T-helper 1 cell treated with Interleukin-12 subunit alpha and Interleukin-12 subunit beta and Interleukin-4 antibody, amounts not matched to agents 30 μg/mL and 1 μg/mL, for 36 hours (primary cell): Measurements from ENCODE around the gene ANGPTL2.

Source experiments
- H3K27ac Mint-ChIP-seq: one replicate; pipeline ENCODE4 v1.8.0; 2021; ENCODE audit warnings: mild to moderate bottlenecking, mixed read lengths
- H3K27me3 Mint-ChIP-seq: one replicate; pipeline ENCODE4 v1.8.0; 2021; ENCODE audit warnings: low read depth, mixed read lengths
- H3K36me3 Mint-ChIP-seq: one replicate; pipeline ENCODE4 v1.8.0; 2021; ENCODE audit warnings: low read depth, mixed read lengths
- H3K4me1 Mint-ChIP-seq: one replicate; pipeline ENCODE4 v1.8.0; 2021; ENCODE audit warnings: low read depth, mixed read lengths
- H3K4me3 Mint-ChIP-seq: one replicate; pipeline ENCODE4 v1.8.0; 2021; ENCODE audit warnings: mild to moderate bottlenecking, moderate library complexity, mixed read lengths
- H3K9me3 Mint-ChIP-seq: one replicate; pipeline ENCODE4 v1.8.0; 2021; ENCODE audit warnings: mixed read lengths

Gene ANGPTL2

DNA sequence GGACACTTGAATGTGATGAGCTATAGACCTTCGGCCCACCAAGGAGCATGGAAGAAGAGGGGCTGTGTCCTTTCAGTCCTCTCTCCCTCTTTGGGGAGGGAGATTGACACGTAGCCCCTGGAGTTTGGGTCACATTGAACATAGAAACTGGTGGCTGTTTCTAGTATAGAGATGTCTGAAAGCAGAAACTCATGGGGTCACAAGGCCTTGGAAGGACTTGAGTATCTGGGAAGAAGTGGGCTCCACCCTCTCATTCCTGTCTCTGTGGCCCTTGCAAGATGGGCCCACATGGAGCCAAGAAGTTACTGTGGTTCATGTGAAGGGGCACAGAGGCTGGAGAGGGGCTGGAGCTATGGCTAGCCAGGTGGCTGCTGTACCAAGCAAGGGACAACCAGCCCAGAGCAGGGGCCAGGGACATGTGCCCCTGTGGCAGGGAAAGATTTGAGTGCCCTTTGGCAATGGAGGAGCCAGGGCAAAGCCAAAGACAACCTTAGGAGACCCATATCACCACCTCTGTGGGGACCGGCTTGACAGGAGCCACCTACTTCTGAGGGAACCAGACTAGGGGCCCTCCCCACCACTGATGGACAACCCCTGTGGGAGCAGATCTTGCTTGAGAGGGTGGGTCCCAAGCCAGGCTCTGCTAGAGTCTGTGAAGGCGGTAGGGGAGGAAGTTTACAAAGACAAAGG lies 12.8 kb upstream of the ANGPTL2 start:
- Mint-ChIP-seq H3K27ac (no peak overlapping the region), H3K4me3 (no peak overlapping the region), H3K4me1 (no peaks in the 10 kb centered on the region), H3K27me3 (peaks cover 24% of the 10 kb centered on the region), H3K9me3 (no peaks in the 10 kb centered on the region), H3K36me3 (no peaks in the 10 kb centered on the region)

DNA sequence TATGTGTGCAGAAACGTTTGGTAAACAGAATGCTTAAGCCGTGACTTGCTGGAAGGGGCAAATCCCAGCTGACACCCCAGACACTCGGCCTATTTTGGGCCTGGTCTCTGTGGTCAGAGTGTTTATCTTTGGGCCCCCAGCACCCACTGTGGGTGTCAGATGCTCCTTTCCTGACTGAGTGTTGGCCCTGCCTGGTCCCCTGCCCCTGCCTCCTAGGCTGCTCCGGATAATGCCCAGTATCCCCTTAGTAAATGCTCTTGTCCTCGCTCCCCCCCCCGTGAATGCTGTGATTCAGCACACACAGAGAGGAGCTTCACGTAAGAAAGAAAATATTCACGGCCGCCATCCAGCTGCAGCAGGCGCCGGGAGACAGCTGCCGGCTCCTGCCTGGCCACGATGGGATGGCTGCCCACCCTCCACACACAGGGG lies 11.3 kb upstream of the ANGPTL2 start:
- Mint-ChIP-seq H3K4me1 (no peaks in the 10 kb centered on the region), H3K27ac (no peak overlapping the region), H3K36me3 (no peaks in the 10 kb centered on the region), H3K27me3 (peaks cover 24% of the 10 kb centered on the region), H3K9me3 (no peaks in the 10 kb centered on the region), H3K4me3 (no peak overlapping the region)

DNA sequence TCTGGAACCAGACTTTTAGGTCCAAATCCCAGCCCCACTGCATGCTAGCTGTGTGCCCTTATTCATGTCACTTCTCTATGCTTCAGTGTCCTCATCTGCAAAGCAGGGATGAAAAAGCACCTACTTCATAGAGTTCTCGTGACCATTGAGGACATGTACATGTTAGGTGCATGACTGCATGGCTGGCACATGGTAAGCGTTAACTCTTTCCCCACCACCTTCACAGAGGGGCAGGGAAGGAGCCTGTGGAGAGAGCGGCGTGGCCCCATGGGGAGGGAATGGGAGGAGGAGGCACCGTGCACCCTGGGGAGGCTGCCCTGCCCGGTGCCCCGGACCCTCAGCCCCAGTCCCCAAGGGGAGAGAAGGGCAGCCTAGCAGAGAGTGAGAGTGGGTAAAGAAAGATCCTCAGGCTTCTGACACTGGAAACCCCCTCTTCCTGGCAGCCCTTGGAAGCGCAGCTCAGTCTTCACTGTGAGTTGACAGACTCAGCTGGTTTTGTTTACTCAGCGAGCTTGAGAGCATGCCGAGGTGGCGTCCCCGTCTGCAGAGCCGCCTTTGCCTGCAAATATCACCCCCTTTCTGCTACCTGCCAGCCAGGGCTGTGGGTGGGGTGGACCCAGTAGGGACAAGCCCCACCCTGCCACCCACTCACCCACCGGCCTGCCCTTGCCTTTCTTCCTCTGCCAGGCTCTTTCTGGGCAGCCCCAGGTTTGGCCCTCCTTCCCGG lies 10.6 kb upstream of the ANGPTL2 start:
- Mint-ChIP-seq H3K9me3 (no peaks in the 10 kb centered on the region), H3K4me3 (no peak overlapping the region), H3K4me1 (no peaks in the 10 kb centered on the region), H3K36me3 (no peaks in the 10 kb centered on the region), H3K27ac (no peak overlapping the region), H3K27me3 (peaks cover 23% of the 10 kb centered on the region)

GRCh38 chr9:127132375-127132774 lies 9.9 kb upstream of the ANGPTL2 start:
- Mint-ChIP-seq H3K4me1 (peaks cover 1% of the 10 kb centered on the region), H3K27ac (no peak overlapping the region), H3K4me3 (no peak overlapping the region), H3K27me3 (peaks cover 22% of the 10 kb centered on the region), H3K36me3 (peaks cover 1% of the 10 kb centered on the region), H3K9me3 (no peaks in the 10 kb centered on the region)

- Mint-ChIP-seq H3K27ac (no peak overlapping the region), H3K9me3 (no peaks in the 10 kb centered on the region), H3K36me3 (peaks cover 2% of the 10 kb centered on the region), H3K27me3 (peaks cover 26% of the 10 kb centered on the region), H3K4me1 (peaks cover 2% of the 10 kb centered on the region), H3K4me3 (no peak overlapping the region)
These were observed 9.4 kb upstream of the ANGPTL2 start for GRCh38 chr9:127131871-127132270.

DNA sequence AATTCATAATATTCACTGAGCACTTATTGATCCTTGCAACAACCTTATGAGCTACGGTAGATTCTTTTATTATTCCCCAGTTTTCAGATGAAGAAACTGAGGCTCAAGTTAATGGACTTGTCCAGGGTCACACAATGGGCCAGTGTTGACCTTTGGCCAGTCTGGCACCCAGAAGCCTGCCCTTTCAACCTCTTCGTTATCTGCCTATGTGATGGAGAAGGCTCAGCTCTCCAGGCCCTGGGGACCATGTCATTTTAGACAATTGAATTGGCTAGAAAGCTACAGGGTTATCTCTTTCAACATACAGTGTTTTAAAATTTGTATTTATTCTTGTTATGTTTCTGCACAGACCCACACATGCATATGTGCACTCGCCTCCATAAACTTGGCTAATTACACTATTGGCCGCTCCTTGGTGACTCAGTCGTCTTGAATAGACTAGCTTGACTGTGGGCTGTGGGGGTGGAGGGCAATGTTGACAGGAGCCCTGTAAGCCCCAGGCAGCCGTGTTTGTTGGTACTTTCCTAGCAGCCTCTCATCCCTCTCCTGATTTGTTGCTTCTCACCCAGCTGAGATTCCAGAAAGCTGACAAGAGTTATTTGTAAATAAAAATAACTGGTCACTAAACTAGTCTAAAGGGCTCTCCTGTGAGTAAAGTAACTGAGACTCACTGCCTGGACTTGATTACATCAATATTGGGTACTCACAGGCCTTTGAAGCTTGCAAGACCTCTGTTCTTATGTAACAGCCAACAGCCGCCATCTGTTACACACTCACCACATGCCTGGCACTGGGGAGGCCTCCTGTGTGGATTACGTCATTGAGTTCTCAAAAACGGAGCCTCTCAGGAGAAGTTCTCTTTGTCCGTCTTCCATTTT lies 8.5 kb upstream of the ANGPTL2 start:
- no peak overlapping the region for H3K4me3 Mint-ChIP-seq
- H3K27ac Mint-ChIP-seq: no peak overlapping the region
- peaks cover 30% of the 10 kb centered on the region for H3K27me3 Mint-ChIP-seq
- H3K36me3 Mint-ChIP-seq: peaks cover 2% of the 10 kb centered on the region
- no peaks in the 10 kb centered on the region for H3K9me3 Mint-ChIP-seq
- peaks cover 2% of the 10 kb centered on the region for H3K4me1 Mint-ChIP-seq

GRCh38 chr9:127130235-127130634 lies 7.8 kb upstream of the ANGPTL2 start:
- Mint-ChIP-seq H3K36me3 (peaks cover 2% of the 10 kb centered on the region), H3K4me3 (no peak overlapping the region), H3K4me1 (peaks cover 2% of the 10 kb centered on the region), H3K27me3 (peaks cover 32% of the 10 kb centered on the region), H3K9me3 (no peaks in the 10 kb centered on the region), H3K27ac (no peak overlapping the region)

DNA sequence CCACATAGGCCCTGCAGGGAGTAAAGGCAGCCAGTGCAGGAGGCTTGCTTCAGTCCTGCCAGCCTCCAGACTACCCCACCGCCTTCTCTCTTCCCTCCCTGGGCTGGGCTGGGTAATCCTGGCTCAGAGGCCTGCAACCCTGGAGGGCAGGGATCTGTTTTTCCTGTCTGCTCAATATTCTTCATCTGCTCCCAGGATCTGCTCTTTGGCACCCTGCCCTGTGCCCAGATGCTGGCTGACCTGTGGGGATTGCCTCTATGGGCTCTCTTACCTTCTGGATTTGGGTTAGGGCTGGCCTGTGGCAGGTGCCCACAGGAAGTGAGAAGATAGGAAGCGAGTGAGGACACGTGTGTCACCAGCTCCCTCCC lies 7.3 kb upstream of the ANGPTL2 start:
- Mint-ChIP-seq H3K4me1 (peaks cover 2% of the 10 kb centered on the region), H3K27me3 (peaks cover 38% of the 10 kb centered on the region), H3K36me3 (peaks cover 2% of the 10 kb centered on the region), H3K27ac (no peak overlapping the region), H3K9me3 (no peaks in the 10 kb centered on the region), H3K4me3 (no peak overlapping the region)

DNA sequence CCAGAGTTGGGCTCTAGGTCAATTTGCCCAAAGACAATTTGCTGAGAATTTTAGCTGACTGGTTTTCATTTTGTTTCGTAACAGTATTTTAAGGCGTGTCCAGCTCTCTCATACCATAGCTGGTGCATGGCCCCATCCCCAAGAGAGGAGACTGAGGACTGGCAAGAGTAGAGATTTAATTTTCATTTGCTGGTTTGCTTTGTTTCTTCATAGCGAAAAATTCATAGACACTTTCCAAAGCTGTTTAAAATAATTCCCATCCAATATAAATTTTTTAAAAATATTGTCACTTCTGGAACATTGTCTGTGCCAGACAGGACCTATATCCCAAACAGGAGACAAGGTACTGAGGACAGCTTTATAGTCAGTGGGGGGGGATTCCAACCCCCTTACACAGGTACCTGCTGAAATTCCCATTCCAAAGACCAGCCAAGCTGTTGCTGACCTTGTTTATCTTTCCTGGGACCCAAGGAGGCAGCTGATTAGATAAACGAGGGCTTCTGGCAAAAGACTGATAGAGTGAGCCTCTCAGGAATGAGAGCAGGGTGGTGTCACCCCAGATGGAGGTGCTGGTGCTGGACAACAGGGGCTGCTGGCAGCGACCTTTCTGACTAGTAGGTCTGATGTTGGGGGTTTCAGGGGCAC lies 6.8 kb upstream of the ANGPTL2 start:
- Mint-ChIP-seq H3K36me3 (peaks cover 2% of the 10 kb centered on the region), H3K27me3 (peaks cover 41% of the 10 kb centered on the region), H3K27ac (no peak overlapping the region), H3K9me3 (no peaks in the 10 kb centered on the region), H3K4me3 (no peak overlapping the region), H3K4me1 (peaks cover 2% of the 10 kb centered on the region)

DNA sequence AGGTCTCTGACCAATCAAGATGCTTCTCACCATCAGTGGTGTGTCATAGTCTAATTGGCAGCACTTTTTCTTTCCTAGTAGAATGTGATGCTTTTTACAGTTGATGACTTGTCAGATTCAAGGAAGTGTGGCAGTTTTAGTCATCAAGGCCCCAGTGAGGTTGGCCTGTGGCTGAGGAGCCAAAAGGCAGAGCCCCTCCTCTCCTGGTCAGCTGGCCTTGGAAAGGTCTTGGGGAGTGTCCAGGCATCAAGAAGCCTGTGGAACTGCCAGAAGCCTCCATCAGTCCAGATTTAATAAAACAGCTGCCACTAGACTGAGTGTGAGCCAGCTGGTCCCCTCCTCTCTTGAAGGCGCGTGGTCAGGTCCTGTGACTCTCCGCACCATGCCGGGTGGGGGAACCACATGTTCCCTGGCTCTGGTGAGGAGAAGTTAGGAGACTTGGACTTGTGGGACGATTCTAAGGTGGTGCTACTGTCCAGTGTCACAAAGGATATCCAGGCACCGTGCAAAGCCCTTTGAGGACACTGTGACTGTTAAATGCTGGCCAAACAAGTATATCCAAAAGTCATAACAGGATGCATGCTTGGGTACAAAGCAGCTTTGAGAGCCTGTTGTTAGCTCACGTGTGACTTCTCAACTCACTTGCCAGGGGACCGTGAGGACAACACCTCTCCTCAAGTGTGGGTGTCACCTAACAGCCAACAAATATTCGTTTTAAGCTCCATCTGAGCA lies 6.1 kb upstream of the ANGPTL2 start:
- Mint-ChIP-seq H3K27ac (no peak overlapping the region), H3K36me3 (peaks cover 2% of the 10 kb centered on the region), H3K9me3 (no peaks in the 10 kb centered on the region), H3K27me3 (peaks cover 46% of the 10 kb centered on the region), H3K4me1 (peaks cover 2% of the 10 kb centered on the region), H3K4me3 (no peak overlapping the region)

DNA sequence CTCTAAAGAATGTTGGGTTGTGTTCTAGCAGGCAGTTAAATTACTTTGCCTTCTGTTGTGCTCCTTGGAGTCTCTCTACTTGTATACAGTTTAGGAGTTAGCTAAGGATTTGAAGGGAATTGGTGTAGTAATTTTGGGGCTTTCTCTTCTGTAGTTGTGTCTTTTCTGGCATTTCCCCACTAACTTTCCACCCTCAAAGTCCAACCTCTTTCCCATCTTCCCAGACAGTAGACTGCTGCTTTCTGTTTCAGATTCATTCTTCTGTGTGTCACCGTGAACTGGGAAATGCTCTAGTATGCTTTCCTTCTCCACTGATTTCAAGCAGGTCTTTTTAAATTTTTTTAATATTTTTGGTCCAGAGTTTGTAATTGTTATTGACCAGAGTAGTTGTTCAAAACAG lies 4.5 kb upstream of the ANGPTL2 start:
- Mint-ChIP-seq H3K27ac (no peak overlapping the region), H3K9me3 (no peaks in the 10 kb centered on the region), H3K4me1 (peaks cover 2% of the 10 kb centered on the region), H3K4me3 (no peak overlapping the region), H3K36me3 (peaks cover 2% of the 10 kb centered on the region), H3K27me3 (peaks cover 55% of the 10 kb centered on the region)

GRCh38 chr9:127124792-127125191 lies 2.4 kb upstream of the ANGPTL2 start:
- H3K27ac Mint-ChIP-seq: no peak overlapping the region
- peaks cover 2% of the 10 kb centered on the region for H3K36me3 Mint-ChIP-seq
- H3K4me1 Mint-ChIP-seq: peaks cover 4% of the 10 kb centered on the region
- no peaks in the 10 kb centered on the region for H3K9me3 Mint-ChIP-seq
- H3K27me3 Mint-ChIP-seq: peaks cover 74% of the 10 kb centered on the region
- no peak overlapping the region for H3K4me3 Mint-ChIP-seq

DNA sequence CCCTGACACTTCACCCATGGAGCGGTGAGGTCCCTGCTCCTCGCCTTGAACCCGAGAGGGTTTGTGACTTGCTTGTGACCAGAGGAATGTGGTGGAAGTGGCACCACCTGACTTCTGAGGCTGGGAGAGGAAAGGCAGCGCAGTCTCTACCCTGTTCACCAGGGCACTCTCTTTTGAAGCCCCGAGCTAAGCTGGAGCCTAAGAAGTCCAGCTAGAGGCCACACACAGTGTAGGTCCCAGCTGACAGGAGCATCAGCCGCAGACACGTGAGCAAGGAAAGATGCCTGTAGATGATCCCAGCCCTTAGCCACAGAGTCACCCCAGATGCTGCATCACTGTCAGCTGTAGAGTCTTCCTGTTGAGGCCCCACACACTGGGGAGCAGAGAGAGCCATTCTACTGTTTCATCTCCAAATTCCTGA lies 1.7 kb upstream of the ANGPTL2 start:
- peaks cover 4% of the 10 kb centered on the region for H3K4me1 Mint-ChIP-seq
- peaks cover 75% of the 10 kb centered on the region for H3K27me3 Mint-ChIP-seq
- H3K36me3 Mint-ChIP-seq: peaks cover 2% of the 10 kb centered on the region
- H3K9me3 Mint-ChIP-seq: no peaks in the 10 kb centered on the region
- no peak overlapping the region for H3K4me3 Mint-ChIP-seq
- H3K27ac Mint-ChIP-seq: no peak overlapping the region
